Activated CD4-positive, alpha-beta T cell treated with anti-CD3 and anti-CD28 coated beads, Interleukin-2, amount 50 U/mL, for 4 hours (primary cell): Measurements from ENCODE around the gene KRTAP5-7.
"Not testable (repeated sequence)": the region's sequence is repeated elsewhere in the genome, so short reads cannot be mapped to it uniquely, and the experiment has no call there.

Experiments
- DNase-seq, 2 experiments: peaks; one replicate each; pipeline ENCODE4 v3.0.0-alpha.2; 2020

KRTAP5-7 gene

DNA sequence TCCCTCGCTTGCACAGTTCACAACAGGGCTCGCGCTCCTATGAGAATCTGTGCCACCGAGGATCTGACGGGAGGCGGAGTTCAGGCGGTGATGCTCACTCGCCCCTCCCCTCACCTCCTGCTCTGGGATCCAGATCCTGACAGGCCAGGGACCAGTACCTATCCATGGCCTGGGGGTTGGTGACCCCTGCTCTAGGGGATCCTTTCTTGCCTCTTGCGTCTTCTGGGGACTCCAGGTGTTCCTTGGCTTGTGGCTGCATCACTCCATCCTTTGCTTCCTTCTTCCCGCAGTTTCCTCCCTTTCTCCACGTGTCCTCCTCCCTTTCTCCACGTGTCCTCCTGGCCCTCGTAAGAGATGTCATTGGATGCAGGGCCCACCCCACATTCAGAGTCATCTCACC lies 30.6 kb upstream of the KRTAP5-7 start:
- no peak for DNase-seq

- no peak for DNase-seq
Measured at GRCh38 chr11:71498091-71498490, 29.0 kb upstream of the KRTAP5-7 start.

GRCh38 chr11:71499125-71499524 lies 27.9 kb upstream of the KRTAP5-7 start:
- no peak for DNase-seq

- DNase-seq: no peak
Measured at GRCh38 chr11:71499546-71499945, 27.5 kb upstream of the KRTAP5-7 start.

DNA sequence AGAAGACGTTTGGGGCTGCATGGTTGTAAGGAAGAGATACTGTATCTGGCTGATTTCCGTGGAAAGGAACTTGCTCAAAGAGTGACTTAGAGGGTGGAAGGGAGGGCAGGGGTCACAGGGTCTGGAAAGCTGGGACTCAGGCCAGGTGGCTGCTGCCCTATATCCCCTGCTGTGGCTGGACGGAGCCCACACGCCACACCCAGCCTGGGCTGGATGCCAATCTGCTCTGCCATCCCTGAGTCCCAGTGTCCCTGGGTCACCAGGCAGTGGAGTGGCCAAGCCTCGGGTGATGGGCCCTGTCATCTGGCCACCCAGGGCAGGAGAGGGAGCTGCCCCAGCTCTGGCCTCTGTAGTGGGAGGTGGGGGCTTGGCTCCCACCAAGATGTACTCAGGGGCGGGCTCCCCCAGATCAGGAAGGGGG lies 26.5 kb upstream of the KRTAP5-7 start:
- DNase-seq: no peak

DNA sequence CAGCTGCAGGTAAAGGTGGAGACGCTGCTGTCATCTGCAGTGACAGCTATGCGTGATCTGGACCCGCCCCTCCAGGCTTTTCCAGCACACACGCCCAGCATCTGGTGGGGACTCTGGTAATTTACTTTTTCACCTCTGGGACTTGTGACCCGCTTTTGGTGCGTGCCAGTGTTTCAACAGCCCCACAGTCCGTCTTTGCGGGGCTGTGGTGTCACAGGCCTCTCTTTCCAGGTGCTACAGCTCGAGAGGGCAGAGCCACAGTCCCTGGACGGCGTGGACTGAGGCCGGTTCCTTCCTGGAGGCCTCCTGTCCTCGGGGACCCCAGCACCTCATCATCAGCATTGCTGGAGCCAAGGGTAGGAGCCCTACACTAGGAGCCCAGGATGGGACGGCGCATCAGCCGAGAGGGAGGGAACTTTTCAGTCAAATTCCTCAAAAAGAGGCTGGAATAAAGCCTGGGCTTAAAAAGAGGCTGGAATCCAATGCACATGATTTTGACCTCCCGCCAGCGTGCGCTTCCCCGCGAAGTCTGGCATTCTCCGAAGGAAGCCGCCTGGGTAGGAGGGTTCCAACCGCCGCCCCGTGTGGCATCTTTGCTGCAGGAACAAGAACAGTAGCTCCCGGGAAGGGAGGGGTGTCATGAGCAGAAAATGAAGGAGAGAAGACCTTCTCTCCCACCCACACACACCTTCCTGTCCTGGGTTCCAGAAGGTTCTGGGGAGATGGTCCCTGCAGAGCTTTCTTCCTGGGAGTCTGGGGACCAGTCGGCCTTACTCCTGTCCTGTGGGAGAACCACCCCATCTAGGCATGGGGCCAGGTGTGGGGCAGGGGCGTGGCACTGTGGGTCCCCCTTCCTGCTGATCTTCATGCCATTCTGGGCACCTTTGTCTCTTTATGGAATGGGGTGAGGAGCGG lies 25.7 kb upstream of the KRTAP5-7 start:
- DNase-seq: no peak

GRCh38 chr11:71502026-71502425 lies 25.0 kb upstream of the KRTAP5-7 start:
- DNase-seq: no peak

DNA sequence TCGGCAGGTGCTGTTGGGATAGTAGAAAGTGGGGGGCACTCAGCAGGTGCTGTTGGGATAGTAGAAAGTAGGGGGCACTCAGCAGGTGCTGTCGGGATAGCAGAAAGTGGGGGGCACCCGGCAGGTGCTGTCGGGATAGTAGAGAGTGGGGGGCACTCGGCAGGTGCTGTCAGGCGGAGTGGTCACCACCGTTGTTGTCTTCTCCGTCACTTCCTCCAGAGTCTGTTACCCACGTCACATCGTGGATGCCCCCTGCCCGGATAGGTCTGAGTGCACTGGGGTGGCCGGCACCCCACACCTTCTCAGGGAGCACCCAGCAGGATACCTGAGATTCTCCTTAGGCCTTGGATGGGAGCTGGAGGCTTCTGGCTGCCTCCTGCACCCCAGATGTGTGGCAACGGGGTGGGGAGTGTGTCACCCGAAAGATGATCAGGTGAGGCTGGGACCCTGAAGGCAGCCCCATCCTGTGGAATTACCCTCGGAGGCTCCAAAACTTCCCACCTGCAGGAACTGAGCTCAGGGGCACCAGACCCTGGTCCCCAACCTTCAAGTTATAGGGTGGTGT lies 24.1 kb upstream of the KRTAP5-7 start:
- DNase-seq: no peak

- no peak for DNase-seq
Measured at GRCh38 chr11:71504531-71504930, 22.5 kb upstream of the KRTAP5-7 start.

- no peak for DNase-seq
Measured at GRCh38 chr11:71505001-71505400, 22.1 kb upstream of the KRTAP5-7 start.

DNA sequence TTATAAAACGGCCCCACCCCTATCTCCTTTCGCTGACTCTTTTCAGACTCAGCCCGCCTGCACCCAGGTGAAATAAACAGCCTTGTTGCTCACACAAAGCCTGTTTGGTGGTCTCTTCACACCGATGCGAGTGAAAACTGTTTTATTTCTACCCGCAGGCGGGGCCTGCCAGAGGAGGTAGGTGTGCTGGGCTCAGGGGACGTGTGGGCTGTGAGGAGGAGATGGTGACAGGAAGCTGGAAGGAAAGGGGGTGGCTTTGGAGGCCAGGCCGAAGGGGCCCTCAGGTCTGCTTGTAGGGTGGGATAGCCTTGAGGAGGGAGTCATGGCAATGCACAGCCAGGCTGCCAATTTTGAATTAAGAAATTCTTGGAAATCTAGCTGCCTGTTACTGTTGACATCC lies 21.3 kb upstream of the KRTAP5-7 start:
- DNase-seq: no peak

- DNase-seq: no peak
Measured at GRCh38 chr11:71507102-71507501, 20.0 kb upstream of the KRTAP5-7 start.

GRCh38 chr11:71518506-71519471 lies 8.3 kb upstream of the KRTAP5-7 start:
- no peak for DNase-seq

DNA sequence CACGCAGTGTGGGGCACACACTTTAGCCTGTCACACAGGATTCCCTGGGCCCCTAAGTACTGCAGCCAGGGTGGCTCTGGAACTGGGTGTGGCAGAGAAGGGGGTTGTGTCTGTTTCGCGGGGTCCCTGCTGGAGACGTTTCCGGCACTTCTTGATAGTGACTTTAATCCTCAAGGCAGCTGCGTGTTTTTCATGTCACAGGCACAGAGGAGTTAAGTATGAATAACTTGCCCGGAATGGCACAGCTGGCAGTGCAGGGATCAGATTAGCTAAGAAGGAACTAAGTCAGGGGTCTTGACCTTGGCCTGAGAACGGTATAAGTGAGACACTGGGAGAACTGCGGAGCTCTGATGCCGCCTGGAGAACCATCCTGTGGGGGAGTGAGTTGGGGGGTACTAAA lies 7.5 kb upstream of the KRTAP5-7 start:
- no peak for DNase-seq

DNA sequence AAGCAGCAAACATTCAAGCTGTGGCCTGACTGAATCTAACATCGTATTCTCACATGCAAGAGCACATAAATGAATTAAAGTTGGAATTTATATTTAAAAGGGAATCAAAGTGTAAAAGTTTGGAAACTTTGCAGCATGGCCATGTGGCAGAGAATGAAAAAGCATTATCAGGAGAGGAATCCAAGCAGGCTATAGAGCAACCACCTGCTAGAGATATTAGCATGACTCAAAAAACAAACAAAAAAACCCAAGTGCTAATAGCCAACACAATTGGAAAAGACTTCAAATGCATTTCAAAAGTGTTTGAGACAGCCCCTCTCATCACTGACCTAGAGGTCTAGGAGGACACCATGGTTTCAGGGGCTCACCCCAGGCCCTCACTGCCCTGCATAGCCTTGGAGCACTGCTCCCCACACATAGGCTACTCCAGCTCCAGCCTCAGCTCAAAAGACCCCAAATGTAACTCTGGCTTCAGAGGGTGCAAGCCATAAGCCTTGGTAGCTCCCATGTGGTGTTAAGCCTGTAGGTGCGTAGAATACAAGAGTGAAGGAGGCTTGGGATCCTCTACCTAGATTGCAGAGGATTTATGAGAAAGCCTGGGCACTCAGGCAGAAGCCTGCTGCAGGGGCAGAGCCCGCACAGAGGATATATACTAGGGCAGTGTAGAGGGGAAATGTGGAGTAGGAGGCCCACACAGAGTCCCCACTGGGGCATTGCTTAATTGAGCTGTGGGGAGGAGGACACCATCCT lies 1.7 kb upstream of the KRTAP5-7 start:
- DNase-seq: no peak

GRCh38 chr11:71525938-71526495 lies 1.1 kb upstream of the KRTAP5-7 start:
- no peak for DNase-seq

DNA sequence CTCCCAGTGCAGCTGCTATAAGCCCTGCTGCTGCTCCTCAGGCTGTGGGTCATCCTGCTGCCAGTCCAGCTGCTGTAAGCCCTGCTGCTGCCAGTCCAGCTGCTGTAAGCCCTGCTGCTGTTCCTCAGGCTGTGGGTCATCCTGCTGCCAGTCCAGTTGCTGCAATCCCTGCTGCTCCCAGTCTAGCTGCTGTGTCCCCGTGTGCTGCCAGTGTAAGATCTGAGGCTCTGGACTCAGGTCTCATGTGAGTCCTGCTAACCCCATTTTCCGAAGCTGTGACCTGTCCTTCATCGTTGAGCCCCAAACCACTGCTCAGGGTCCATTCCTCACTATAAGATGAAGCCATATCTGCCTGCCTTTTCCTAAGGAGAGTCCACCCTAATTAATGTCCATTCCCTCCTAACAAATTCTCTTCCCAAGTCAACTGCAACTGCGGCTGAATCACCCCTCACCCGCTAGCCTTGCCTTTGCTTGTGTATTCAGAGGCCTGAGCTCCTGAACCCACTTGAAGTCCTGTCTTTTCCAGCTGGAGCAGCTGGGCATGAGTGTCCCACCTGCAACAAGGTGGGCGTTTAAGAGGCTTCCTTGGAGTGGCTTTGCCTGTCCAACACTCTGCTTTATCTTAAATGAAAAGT lies 626 bp downstream of the KRTAP5-7 start:
- no peak for DNase-seq

- no peak for DNase-seq
Measured at GRCh38 chr11:71530602-71531001, 3.5 kb downstream of the KRTAP5-7 start.

GRCh38 chr11:71532036-71532610 lies 5.1 kb downstream of the KRTAP5-7 start:
- no peak for DNase-seq

GRCh38 chr11:71534711-71535608 lies 7.9 kb downstream of the KRTAP5-7 start:
- not testable (repeated sequence) for DNase-seq
